ENCODE measurements around the gene CAPN11. TPM values are rescaled to one million over a fixed set of nuclear protein-coding genes. Genes with fewer than 3 reads are reported as not detected.

Gene CAPN11
- total RNA-seq, 2 experiments from 2014 or later = not detected

DNA sequence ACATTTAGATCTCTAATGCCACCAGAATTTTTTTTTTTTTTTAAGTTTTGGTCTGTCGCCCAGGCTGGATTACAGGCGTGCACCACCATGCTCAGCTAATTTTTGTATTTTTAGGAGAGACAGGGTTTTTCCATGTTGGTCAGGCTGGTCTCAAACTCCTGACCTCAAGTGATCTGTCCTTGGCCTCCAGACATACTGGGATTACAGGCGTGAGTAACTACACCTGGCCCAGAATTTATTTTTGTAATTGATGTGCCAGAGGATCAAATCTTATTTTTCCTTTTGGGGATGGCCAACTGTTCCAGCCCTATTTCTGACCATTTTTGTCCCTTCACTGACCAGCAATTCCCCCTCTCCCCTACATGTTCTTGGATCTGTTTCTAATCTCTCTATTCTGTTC, 40.1 kb downstream of the CAPN11 start:
- no peak overlapping the region for H3K27ac Mint-ChIP-seq
- no peaks in the 10 kb centered on the region for H3K36me3 Mint-ChIP-seq
- no peak overlapping the region for H3K4me3 Mint-ChIP-seq
- DNase-seq (no peak), ATAC-seq (no peak)
- no peaks in the 10 kb centered on the region for H3K9me3 Mint-ChIP-seq (ENCODE audit: low read depth)
- CTCF ChIA-PET = interaction anchor here (0.7 kb wide), 1 partner anchor 27 kb away, joined by 3 read pairs; no protein-coding TSS in a partner anchor
- no peaks in the 10 kb centered on the region for H3K4me1 Mint-ChIP-seq
- H3K27me3 Mint-ChIP-seq = peaks cover 14% of the 10 kb centered on the region

DNA sequence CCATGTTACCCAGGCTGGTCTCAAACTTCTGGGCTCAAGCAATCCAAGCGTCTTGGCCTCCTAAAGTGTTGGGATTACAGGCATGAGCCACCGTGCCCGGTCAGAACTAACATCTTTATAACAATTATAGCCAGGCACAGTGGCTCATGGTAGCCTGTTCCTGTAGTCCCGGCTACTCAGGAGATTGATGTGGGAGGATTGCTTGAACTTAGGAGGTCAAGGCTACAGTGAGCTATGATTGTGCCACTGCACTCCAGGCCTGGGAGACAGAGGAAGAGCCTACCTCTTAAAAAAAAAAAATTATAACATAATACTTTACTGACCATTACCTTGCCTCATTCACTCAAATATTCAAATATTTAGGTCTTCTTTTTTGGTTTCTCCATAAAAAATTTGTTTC, 41.3 kb downstream of the CAPN11 start:
- Mint-ChIP-seq H3K9me3 (ENCODE audit: low read depth) (no peaks in the 10 kb centered on the region), H3K27me3 (peaks cover 8% of the 10 kb centered on the region), H3K27ac (no peak overlapping the region), H3K4me3 (no peak overlapping the region), H3K4me1 (no peaks in the 10 kb centered on the region), H3K36me3 (no peaks in the 10 kb centered on the region)
- CTCF ChIA-PET = interaction anchor here (0.9 to 1.0 kb wide), 2 partner anchors 22 to 27 kb away, joined by 3 read pairs; no protein-coding TSS in a partner anchor
- no peak for ATAC-seq
- DNase-seq = no peak

- H3K27me3 Mint-ChIP-seq = peaks cover 11% of the 10 kb centered on the region
- DNase-seq = no peak
Observed at GRCh38 chr6:44201200-44201599, 42.6 kb downstream of the CAPN11 start.

DNA sequence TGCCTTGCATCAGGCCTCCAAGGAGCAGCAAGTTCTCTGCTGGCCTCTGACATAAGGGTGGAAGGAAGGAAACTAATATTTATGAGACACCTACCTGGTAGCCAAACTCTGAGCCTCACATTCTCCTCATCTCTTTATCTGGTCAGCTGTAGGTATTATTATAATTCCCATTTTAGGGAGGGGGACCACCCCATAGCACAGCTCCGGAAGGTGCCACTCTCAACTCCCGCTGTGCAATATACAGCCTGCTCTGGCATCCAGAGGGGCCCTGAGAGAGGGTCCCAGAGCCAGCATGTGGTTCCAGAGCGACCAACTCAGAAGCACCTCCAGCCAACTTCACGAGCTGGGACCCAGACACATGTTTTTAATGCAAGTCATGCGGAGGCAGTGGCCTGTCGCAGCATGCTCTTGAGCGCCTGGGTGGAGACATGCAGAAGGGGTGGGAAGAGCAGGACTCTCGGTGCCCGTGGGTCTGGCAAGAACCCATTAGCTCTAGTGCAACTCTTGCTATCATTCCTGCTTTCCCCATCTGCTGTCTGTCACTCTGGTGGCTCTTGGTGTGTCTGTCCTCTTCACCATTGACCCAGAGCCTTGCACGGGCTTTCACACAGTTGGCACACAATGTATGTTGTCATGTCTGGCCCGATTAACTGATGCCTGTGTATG, 43.2 kb downstream of the CAPN11 start:
- no peaks in the 10 kb centered on the region for H3K36me3 Mint-ChIP-seq
- H3K27me3 Mint-ChIP-seq = peaks cover 15% of the 10 kb centered on the region
- CTCF ChIA-PET = interaction anchor here (1.5 kb wide), 1 partner anchor 11 kb away, joined by 3 read pairs; no protein-coding TSS in a partner anchor
- no peak overlapping the region for H3K4me3 Mint-ChIP-seq
- H3K27ac Mint-ChIP-seq = no peak overlapping the region
- DNase-seq (no peak), ATAC-seq (no peak)
- no peaks in the 10 kb centered on the region for H3K4me1 Mint-ChIP-seq
- no peaks in the 10 kb centered on the region for H3K9me3 Mint-ChIP-seq (ENCODE audit: low read depth)

More at GRCh38 chr6:44201200-44201599, 42.6 kb downstream of the CAPN11 start:
- Mint-ChIP-seq H3K4me1 (no peaks in the 10 kb centered on the region), H3K36me3 (no peaks in the 10 kb centered on the region), H3K4me3 (no peak overlapping the region), H3K9me3 (ENCODE audit: low read depth) (no peaks in the 10 kb centered on the region), H3K27ac (no peak overlapping the region)
- CTCF ChIA-PET = interaction anchor here (1.0 kb wide), 1 partner anchor 28 kb away, joined by 3 read pairs; no protein-coding TSS in a partner anchor
- ATAC-seq = no peak

DNA sequence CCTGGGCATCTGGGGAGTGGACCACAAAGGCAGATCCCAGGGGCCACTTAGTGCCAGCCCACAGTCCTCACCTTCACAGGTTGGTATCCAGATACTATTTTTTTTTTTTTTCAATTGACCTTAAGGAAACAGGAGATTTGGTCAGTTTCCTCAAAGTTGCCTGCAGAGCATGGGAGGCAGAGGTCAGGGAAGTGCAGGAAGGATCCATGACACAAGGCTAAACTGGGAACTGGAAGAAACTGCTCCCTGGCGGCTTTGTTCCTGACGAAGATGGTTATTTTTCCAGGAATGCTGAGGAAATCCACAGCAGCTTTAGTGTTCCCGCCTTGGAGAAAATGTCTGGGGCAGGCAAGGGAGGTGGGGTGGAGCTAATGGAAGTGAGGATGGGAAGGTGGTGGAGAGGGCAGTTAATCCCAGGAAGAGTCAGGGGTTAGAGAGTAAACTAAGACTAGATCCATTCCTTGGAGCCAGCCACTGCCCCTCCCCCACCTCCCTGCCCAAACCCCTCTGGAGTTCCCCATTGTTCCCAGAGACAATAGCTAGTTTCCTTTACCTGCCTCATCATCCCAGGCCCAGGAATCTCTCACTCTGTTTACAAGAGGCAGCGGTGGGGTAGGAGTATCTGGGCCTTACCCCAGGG, 43.8 kb downstream of the CAPN11 start:
- peaks cover 15% of the 10 kb centered on the region for H3K27me3 Mint-ChIP-seq
- DNase-seq = no peak
- H3K27ac Mint-ChIP-seq = peak overlapping the region; percentile 42
- no peak for ATAC-seq
- H3K36me3 Mint-ChIP-seq = no peaks in the 10 kb centered on the region
- H3K4me3 Mint-ChIP-seq = no peak overlapping the region
- no peaks in the 10 kb centered on the region for H3K4me1 Mint-ChIP-seq
- CTCF ChIA-PET = interaction anchor here (1.5 kb wide), 1 partner anchor 10 kb away, joined by 3 read pairs; no protein-coding TSS in a partner anchor
- no peaks in the 10 kb centered on the region for H3K9me3 Mint-ChIP-seq (ENCODE audit: low read depth)

- Mint-ChIP-seq H3K27ac (no peak overlapping the region), H3K4me1 (no peaks in the 10 kb centered on the region), H3K4me3 (no peak overlapping the region), H3K9me3 (ENCODE audit: low read depth) (no peaks in the 10 kb centered on the region), H3K27me3 (peaks cover 17% of the 10 kb centered on the region), H3K36me3 (no peaks in the 10 kb centered on the region)
- ATAC-seq = no peak
- no peak for DNase-seq
- CTCF ChIA-PET = interaction anchor here (1.5 kb wide), 1 partner anchor 9 kb away, joined by 3 read pairs; no protein-coding TSS in a partner anchor
Observed at GRCh38 chr6:44202972-44203750, 44.5 kb downstream of the CAPN11 start.

DNA sequence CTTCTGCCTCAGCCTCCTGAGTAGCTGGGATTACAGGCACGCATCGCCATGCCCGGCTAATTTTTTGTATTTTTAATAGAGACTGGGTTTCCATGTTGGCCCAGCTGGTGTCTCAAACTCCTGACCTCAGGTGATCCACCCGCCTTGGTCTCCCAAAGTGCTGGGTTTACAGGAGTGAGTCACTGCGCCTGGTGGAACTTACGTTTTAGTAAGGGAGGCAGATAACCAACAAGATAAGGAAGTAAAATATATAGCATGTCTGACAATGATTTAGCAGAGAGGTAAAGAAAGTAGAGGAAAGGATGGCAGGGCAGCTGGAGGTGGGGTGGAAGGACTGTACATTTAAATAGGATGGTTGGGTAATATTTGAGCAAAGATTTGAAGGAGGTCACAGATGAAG, 45.3 kb downstream of the CAPN11 start:
- no peaks in the 10 kb centered on the region for H3K9me3 Mint-ChIP-seq (ENCODE audit: low read depth)
- ATAC-seq (no peak), DNase-seq (no peak)
- peaks cover 22% of the 10 kb centered on the region for H3K27me3 Mint-ChIP-seq
- no peak overlapping the region for H3K4me3 Mint-ChIP-seq
- no peak overlapping the region for H3K27ac Mint-ChIP-seq
- H3K36me3 Mint-ChIP-seq = no peaks in the 10 kb centered on the region
- CTCF ChIA-PET = no interaction called here
- H3K4me1 Mint-ChIP-seq = no peaks in the 10 kb centered on the region

- Mint-ChIP-seq H3K36me3 (no peaks in the 10 kb centered on the region), H3K4me1 (no peaks in the 10 kb centered on the region), H3K27ac (no peak overlapping the region), H3K27me3 (peaks cover 28% of the 10 kb centered on the region), H3K9me3 (ENCODE audit: low read depth) (no peaks in the 10 kb centered on the region), H3K4me3 (no peak overlapping the region)
- CTCF ChIA-PET = interaction anchor here (1.6 kb wide), 1 partner anchor 35 kb away, joined by 3 read pairs; no protein-coding TSS in a partner anchor
- DNase-seq (no peak), ATAC-seq (no peak)
Observed at GRCh38 chr6:44207966-44208365, 49.3 kb downstream of the CAPN11 start.

GRCh38 chr6:44211284-44211683, 52.7 kb downstream of the CAPN11 start:
- Mint-ChIP-seq H3K27ac (no peak overlapping the region), H3K36me3 (no peaks in the 10 kb centered on the region), H3K4me3 (no peak overlapping the region), H3K9me3 (ENCODE audit: low read depth) (no peaks in the 10 kb centered on the region), H3K4me1 (no peaks in the 10 kb centered on the region), H3K27me3 (peaks cover 24% of the 10 kb centered on the region)
- DNase-seq (no peak), ATAC-seq (no peak)
- CTCF ChIA-PET = no interaction called here

GRCh38 chr6:44214307-44214706, 55.7 kb downstream of the CAPN11 start:
- no peak overlapping the region for H3K27ac Mint-ChIP-seq
- no peaks in the 10 kb centered on the region for H3K9me3 Mint-ChIP-seq (ENCODE audit: low read depth)
- H3K4me1 Mint-ChIP-seq = peaks cover 3% of the 10 kb centered on the region
- CTCF ChIA-PET = interaction anchor here (1.2 to 1.5 kb wide), 2 partner anchors 9 to 42 kb away, joined by 3 to 4 read pairs; partner anchors contain the start of gene SLC29A1
- H3K27me3 Mint-ChIP-seq = peaks cover 26% of the 10 kb centered on the region
- DNase-seq = no peak
- H3K4me3 Mint-ChIP-seq = no peak overlapping the region
- no peaks in the 10 kb centered on the region for H3K36me3 Mint-ChIP-seq
- ATAC-seq = no peak

DNA sequence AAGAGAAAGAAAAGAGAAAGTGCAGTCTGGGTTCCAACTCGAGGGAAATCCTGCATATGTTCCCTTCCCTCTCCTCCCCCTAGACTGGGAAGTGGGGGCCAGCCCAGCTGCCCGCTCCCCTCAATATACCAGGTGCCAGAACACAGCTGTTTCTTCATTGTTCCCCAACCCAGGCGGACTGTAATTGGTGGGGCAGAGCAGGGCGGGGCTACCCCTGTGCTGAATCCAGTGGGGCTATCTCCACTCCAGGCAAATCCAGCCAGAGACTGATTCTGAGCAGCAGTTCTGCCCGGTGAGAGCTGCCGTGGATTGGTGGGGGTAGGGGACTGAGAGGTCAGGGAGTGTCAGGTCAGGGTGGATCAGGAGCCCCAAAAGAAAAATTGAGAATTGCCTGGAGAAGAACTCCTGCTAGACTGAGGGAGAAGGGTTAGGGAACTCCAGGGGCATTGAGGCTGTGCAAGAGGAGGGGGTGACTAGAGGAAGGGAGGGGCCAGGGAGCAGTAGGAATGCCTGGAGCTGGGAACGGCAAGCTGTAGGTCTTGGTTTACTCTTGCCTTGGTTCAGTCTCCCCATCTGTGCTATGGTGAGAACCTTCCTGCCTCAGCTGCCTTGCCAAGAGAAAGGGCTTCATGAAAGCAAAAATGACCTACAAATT, 58.2 kb downstream of the CAPN11 start, which contains the start of gene MYMX:
Gene MYMX, plus strand, starts transcription at position 250 of the 655 bp plus-strand sequence. CDS start 546 bp downstream, outside the sequence.
- ATAC-seq = no peak
- CTCF ChIA-PET = interaction anchor here (0.7 to 1.4 kb wide), 2 partner anchors 18 to 120 kb away, joined by 3 read pairs; no protein-coding TSS in a partner anchor
- no peaks in the 10 kb centered on the region for H3K9me3 Mint-ChIP-seq (ENCODE audit: low read depth)
- no peak for DNase-seq
- peaks cover 18% of the 10 kb centered on the region for H3K27me3 Mint-ChIP-seq
- no peak within 1 kb of the TSS for H3K27ac Mint-ChIP-seq
- H3K4me3 Mint-ChIP-seq = no peak within 1 kb of the TSS
- no peaks in the 10 kb centered on the region for H3K36me3 Mint-ChIP-seq
- H3K4me1 Mint-ChIP-seq = peaks cover 12% of the 10 kb centered on the region

- H3K9me3 Mint-ChIP-seq (ENCODE audit: low read depth) = no peaks in the 10 kb centered on the region
- H3K27ac Mint-ChIP-seq = no peak overlapping the region
- no peak for ATAC-seq
- no peak overlapping the region for H3K4me3 Mint-ChIP-seq
- CTCF ChIA-PET = interaction anchor here (1.8 kb wide), 1 partner anchor 17 kb away, joined by 5 read pairs; no protein-coding TSS in a partner anchor
- no peak for DNase-seq
- H3K36me3 Mint-ChIP-seq = no peaks in the 10 kb centered on the region
- H3K4me1 Mint-ChIP-seq = peaks cover 13% of the 10 kb centered on the region
- H3K27me3 Mint-ChIP-seq = peaks cover 15% of the 10 kb centered on the region
Observed at GRCh38 chr6:44217332-44218143, 58.9 kb downstream of the CAPN11 start.
